ENCODE measurements around the gene MAGI2.
"Not testable (repeated sequence)": the region's sequence is repeated elsewhere in the genome, so short reads cannot be mapped to it uniquely, and the experiment has no call there.

The MAGI2 gene

GRCh38 chr7:78642751-78643150, 810.7 kb downstream of the MAGI2 start:
- no peak for DNase-seq (ENCODE audit: low read depth)

- DNase-seq (ENCODE audit: low read depth) = no peak
Measured at GRCh38 chr7:78638364-78638763, 815.1 kb downstream of the MAGI2 start.

- DNase-seq (ENCODE audit: low read depth) = no peak
Measured at GRCh38 chr7:78636727-78637126, 816.7 kb downstream of the MAGI2 start.

GRCh38 chr7:78635026-78635793, 818.3 kb downstream of the MAGI2 start:
- no peak for DNase-seq (ENCODE audit: low read depth)

GRCh38 chr7:78634093-78634492, 819.4 kb downstream of the MAGI2 start:
- no peak for DNase-seq (ENCODE audit: low read depth)

- peak; percentile 9 for DNase-seq (ENCODE audit: low read depth)
Measured at GRCh38 chr7:78620920-78621319, 832.5 kb downstream of the MAGI2 start.

GRCh38 chr7:78616539-78616938, 836.9 kb downstream of the MAGI2 start:
- DNase-seq (ENCODE audit: low read depth) = no peak

- DNase-seq (ENCODE audit: low read depth) = no peak
Measured at GRCh38 chr7:78609281-78609680, 844.2 kb downstream of the MAGI2 start.

- peak; percentile 22 for DNase-seq (ENCODE audit: low read depth)
Measured at GRCh38 chr7:78607099-78607498, 846.4 kb downstream of the MAGI2 start.

- DNase-seq (ENCODE audit: low read depth) = peak; percentile 17
Measured at GRCh38 chr7:78605119-78605518, 848.3 kb downstream of the MAGI2 start.

- no peak for DNase-seq (ENCODE audit: low read depth)
Measured at GRCh38 chr7:78601728-78602127, 851.7 kb downstream of the MAGI2 start.

- peak; percentile 1 for DNase-seq (ENCODE audit: low read depth)
Measured at GRCh38 chr7:78594156-78594555, 859.3 kb downstream of the MAGI2 start.

- no peak for DNase-seq (ENCODE audit: low read depth)
Measured at GRCh38 chr7:78588393-78588792, 865.1 kb downstream of the MAGI2 start.

GRCh38 chr7:78587443-78588044, 865.9 kb downstream of the MAGI2 start:
- DNase-seq (ENCODE audit: low read depth) = peak; percentile 1

- peak; percentile 14 for DNase-seq (ENCODE audit: low read depth)
Measured at GRCh38 chr7:78585980-78586379, 867.5 kb downstream of the MAGI2 start.

- no peak for DNase-seq (ENCODE audit: low read depth)
Measured at GRCh38 chr7:78578686-78579085, 874.8 kb downstream of the MAGI2 start.

- DNase-seq (ENCODE audit: low read depth) = not testable (repeated sequence)
Measured at GRCh38 chr7:78577174-78577952, 876.1 kb downstream of the MAGI2 start.

- DNase-seq (ENCODE audit: low read depth) = peak; percentile 13
Measured at GRCh38 chr7:78576236-78576635, 877.2 kb downstream of the MAGI2 start.

- no peak for DNase-seq (ENCODE audit: low read depth)
Measured at GRCh38 chr7:78571292-78571691, 882.2 kb downstream of the MAGI2 start.

GRCh38 chr7:78568690-78569089, 884.8 kb downstream of the MAGI2 start:
- DNase-seq (ENCODE audit: low read depth) = no peak

GRCh38 chr7:78567836-78568235, 885.6 kb downstream of the MAGI2 start:
- DNase-seq (ENCODE audit: low read depth) = no peak

- no peak for DNase-seq (ENCODE audit: low read depth)
Measured at GRCh38 chr7:78565784-78566183, 887.7 kb downstream of the MAGI2 start.

GRCh38 chr7:78563191-78563590, 890.3 kb downstream of the MAGI2 start:
- no peak for DNase-seq (ENCODE audit: low read depth)
